Activated T-cell treated with anti-CD3 and anti-CD28 coated beads for 24 hours (primary cell): Measurements from ENCODE around the gene KRT77.
"Not testable (repeated sequence)": the region's sequence is repeated elsewhere in the genome, so short reads cannot be mapped to it uniquely, and the experiment has no call there.

Source experiments
- DNase-seq: peaks from one replicate; pipeline ENCODE4 v3.0.0-alpha.2; 2020; ENCODE audit warnings: low read depth

Gene KRT77

GRCh38 chr12:52675301-52675701, 28.0 kb downstream of the KRT77 start:
- DNase-seq, result no peak

DNA sequence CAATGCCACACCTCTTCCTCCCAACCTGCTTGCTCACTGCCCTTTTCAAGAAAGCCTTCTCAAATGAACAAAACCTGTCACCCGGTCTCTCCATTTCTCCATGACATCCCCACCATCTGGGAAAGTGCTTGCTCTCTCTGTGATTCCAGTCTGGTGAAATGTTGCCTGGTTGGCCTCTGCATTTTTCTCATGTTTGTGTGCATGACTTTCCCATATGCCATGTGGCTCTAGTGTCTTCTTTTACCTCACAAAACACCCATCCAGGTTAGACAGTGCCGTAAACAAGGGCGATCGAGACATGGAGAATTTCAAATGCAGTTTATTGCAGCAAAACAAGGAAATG, 28.9 kb downstream of the KRT77 start:
- DNase-seq, result no peak

DNA sequence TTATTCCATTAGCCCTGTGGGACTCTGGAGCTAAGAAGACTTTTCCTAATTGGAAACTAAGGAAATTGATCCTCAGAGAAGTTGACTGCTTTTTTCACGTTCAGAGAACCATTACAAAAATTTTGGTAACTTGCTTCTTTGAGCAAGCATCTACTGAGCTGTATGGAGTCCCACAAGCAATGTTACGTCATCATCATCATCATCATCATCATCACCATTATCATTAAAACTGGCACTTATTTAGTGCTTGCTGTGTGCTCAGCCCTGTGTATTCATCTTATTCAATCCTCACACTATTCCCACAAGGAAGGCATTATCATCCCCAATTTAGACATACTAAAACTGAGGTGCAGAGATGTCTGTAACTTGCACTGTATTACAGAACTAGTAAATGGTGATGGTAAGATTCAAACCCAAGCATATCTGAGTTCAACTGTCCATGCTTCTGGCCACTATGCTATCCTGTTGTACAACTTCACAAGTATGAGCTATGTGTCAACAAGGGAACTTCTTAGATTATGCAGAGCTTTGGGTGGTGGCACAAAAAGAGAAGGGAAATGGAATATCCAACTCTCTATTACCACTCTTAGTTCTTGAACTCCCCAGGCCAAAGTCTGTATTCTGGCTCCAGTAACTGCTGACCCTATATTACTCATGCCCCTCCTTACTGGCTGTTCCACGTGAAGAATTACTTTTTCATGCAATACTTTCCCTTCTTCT, 29.5 kb downstream of the KRT77 start:
- no peak for DNase-seq

DNA sequence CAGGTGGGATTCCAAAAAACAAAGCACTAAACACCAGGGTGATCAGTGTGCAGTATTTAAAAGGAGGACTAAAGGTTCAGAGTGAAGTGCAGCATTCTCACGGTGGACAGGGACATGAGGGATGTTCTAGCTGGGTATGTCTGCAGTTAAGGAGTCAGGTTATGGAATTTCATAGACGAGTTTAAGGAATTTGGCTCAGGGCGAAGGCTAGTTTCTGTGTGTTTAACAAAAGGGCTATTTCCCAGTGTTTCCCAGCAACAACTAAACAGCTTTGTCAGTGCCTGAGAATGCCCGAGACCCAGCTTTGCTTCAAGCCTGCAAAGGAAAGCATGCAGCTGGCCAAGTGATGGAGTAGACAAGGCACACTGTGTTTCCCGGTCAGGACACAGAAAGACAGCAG, 30.1 kb downstream of the KRT77 start:
- DNase-seq, result no peak

DNA sequence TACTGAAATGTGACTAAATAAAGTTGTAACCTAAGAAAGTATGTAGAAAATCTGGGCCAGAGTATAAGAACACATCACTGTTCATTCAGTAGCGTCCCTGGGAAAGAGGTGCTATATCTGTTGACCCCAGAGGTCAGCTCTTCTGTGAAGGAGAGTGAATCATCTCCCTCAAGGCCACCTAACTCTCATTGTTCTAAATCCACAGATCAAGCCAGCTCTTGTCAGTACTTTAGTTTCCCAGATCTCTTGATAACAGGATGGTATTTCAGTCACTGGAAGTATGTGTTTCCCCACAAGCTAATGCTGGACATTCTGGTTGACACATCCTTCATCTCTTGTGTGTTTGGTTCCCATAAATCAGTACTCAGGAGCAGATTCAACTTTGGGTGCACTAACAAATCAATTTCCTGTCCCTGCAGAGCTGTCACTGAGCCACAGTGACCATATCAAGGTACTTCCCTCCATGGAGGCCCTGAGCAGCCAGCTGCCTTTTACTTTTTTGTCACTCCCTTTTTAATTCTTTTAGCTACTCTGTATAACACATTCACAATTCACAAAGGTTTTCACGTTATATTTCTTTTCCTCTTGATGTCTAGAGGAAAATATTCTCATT, 30.9 kb downstream of the KRT77 start:
- DNase-seq, result no peak

DNA sequence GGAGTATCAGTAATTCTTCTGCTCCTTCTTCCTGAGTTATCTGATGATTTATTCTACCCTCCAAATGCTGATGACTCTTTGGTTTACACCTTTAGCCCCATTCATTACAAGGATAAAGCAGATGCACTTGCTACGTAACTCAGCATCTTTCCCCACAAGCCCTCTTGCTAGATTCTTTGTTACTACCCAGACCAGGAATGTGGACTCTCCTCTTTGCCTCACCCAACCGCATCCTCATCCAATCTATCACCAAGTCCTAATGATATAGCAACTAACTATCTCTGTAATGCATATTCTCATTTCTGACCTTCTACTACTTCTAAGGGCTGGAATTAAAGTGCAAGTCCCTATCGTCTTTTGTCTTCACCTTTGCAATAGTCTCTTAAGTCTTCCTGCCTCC, 32.4 kb downstream of the KRT77 start:
- no peak for DNase-seq

- no peak for DNase-seq
Measured at GRCh38 chr12:52670506-52670905, 32.8 kb downstream of the KRT77 start.

DNA sequence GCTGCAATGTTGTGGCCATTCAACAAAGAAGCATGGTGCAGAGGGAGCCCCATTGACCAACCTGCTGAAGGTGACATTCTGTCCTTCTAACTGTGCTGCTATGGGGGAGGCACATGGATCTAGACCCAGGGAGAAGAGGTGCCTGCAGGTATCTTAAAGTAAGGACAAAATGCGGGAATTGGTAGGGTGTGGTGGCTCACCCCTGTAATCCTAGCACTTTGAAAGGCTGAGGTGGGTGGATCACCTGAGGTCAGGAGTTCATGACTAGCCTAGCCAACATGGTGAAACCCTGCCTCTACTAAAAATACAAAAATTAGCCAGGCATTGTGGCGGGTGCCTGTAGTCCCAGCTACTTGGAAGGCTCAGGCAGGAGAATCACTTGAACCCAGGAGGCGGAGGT, 33.4 kb downstream of the KRT77 start:
- DNase-seq, result not testable (repeated sequence)

- DNase-seq, result no peak
Measured at GRCh38 chr12:52669426-52669825, 33.9 kb downstream of the KRT77 start.

DNA sequence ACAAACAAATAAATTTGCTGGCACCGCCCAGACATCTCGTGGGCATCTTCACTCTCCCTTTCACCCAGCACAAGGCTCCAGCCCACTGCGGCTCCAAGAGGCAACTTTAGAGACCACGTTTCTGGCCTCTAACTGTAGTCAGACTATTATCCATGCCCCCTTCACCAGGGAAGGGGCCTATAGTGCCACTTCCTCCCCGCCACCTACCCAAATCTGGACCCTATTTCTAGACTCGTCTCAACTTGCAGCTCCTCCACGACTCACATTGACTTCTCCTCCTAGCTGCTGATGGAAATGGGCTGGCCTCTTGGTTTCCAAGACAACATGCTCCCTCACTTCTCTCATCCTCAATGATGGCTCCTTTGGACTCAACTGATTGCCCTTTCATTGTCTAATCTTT, 35.4 kb downstream of the KRT77 start:
- DNase-seq, result no peak

GRCh38 chr12:52667509-52667908, 35.8 kb downstream of the KRT77 start:
- DNase-seq, result no peak

GRCh38 chr12:52666471-52666870, 36.9 kb downstream of the KRT77 start:
- no peak for DNase-seq

- DNase-seq, result no peak
Measured at GRCh38 chr12:52663420-52663819, 39.9 kb downstream of the KRT77 start.

- DNase-seq, result no peak
Measured at GRCh38 chr12:52662918-52663229, 40.5 kb downstream of the KRT77 start.

GRCh38 chr12:52662093-52662917, 41.0 kb downstream of the KRT77 start:
- no peak for DNase-seq

DNA sequence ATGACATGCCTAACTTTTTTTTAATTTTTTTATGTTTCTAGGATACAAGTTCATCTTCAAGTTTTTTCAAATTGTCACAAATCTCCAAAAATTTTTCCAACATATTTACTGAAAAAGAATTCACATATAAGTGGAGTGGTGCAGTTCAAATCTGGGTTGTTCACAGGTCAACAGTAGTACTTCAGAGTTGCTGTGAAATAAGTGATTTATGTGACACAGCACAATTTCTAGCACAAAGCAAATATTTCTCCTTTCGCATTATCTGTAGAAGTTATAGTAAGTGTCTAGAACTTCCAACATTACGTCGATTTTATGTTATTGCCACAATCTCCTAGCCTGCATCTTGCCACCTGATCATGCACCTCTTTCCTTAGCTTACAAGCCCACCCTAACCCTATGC, 41.7 kb downstream of the KRT77 start:
- no peak for DNase-seq

DNA sequence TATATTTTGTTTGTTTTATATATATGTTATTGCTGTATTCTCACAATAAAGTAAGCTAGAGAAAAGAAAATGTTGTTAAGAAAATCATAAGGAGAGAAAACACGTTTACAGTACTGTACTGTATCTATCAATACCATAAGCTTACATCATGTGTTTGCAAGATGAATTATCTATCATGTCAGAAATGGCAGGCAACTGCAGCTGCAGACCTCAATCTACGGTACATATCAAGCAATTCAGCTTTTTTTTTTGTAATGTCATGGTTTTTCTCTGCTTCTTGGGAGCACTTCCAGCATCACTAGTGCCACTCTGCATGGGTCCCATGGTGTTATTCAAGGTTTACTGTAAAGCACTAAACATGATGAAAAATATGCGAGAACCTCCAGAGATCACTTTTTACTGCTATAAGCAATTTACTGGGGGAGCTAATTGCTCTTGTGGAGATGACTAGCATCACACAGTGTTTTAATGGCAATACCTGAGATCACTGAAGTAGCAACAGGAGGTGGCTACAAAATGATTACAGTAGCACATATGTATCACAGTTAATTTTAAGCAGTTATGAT, 42.3 kb downstream of the KRT77 start:
- no peak for DNase-seq

DNA sequence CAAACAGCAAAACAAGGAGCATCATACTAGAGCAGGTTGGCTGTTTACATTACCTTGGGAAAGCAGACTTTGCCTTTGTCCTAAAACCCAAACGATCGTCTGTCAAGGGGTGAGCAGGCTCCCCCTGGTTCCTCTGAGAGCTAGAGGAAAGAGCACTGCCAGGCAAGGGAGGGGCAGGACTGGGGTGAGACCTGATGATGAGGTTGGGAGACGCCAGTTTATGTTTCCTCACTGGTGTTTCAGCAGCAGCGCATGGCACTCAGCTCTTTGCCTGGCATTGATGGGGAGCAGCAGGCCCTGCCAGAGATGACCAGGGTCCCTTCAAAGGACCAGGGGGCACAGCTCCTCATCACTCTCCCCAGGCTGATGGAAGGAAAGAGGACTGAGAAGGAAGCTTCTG, 43.4 kb downstream of the KRT77 start:
- no peak for DNase-seq

DNA sequence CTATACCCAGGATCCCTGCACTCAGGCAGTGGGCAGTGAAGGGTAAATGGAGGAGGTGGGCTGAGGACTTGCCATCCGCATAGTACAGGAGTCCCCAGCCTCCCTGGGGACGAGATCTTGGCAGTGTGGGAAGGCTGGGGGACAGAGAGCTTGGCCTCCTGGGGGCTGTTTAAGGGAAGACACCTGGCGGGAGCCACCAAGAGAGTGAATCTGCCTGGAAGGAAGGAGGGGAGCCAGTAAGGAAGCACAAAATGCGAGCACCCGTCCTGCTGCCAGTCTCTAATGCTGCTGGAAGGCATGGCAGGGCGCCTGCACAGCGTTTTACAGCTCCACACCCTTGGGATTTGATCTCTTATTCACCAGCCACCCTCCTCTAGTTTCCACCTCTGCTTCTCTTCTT, 43.9 kb downstream of the KRT77 start:
- DNase-seq, result no peak

- DNase-seq, result no peak
Measured at GRCh38 chr12:52658196-52658595, 45.1 kb downstream of the KRT77 start.

GRCh38 chr12:52657250-52657902, 45.9 kb downstream of the KRT77 start:
- DNase-seq, result no peak

DNA sequence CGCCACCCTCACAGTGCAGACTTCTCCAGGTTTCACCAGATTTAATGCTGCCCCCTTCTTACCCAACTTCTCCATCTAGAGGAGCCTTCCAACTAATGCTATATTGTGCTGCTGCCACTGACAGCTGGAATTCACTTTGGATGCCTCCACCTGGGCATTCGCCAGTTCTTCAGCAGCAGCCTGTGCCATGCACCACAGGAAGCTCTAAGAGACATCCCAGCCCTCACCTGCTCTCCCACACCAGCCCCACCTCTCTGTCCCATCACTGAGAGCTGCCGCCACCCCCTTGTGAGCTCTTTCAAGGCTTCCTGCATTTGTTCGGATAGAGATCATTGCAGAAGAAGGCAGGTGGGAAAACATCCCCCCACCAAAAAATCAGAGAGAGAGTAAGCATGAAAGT, 46.7 kb downstream of the KRT77 start:
- no peak for DNase-seq

DNA sequence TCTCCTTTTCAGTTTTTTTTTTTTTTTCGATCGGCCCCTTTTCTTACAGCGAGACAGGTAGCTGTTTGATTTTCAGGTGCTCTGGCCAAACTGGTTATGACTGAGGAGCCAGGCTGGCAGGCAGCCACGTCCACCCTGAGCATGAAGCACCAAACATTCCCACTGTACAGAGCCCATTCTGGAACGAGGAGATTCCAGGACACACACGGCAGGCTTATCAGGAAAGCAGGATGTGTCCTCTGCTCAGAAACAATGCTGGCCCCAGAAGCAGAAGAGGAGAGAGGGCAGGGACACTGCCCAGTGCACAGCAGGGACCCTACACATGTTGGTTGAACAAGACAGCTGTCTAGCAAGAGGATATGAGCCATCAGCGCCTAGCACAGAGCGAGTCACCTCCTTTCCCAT, 47.6 kb downstream of the KRT77 start:
- DNase-seq, result no peak
